ENCODE results near the gene WNT8B. TPM values are rescaled to one million over a fixed set of nuclear protein-coding genes. Genes with fewer than 3 reads are reported as not detected.

WNT8B gene
- total and polyA plus RNA-seq, 10 of the 15 experiments (the other 5 are each of a cell fraction or from before 2014, with no cell fraction given) = not detected

- no TSS peak for BruUV-seq (replicated peaks)
- POLR2A ChIA-PET = no interaction called here
These were observed 61.4 kb downstream of the WNT8B start for GRCh38 chr10:100524206-100524605.

More at GRCh38 chr10:100524206-100524605, 61.4 kb downstream of the WNT8B start:
- peaks cover 26% of the 10 kb centered on the region for H3K79me2 ChIP-seq (ENCODE audit: control insufficient read depth, insufficient read depth, low read length)
- H3K36me3 ChIP-seq (ENCODE audit: control insufficient read depth in 2 of 2, insufficient read depth in 2 of 2, low read length in 1 of 2) = peaks cover 9 to 28% of the 10 kb centered on the region in 2 experiments
- DNase-seq (ENCODE audit: low read depth, low spot score) = no peak
- no peaks in the 10 kb centered on the region for H4K20me1 ChIP-seq (ENCODE audit: control insufficient read depth, insufficient read depth)
- RAD21 ChIA-PET (ENCODE audit: unreplicated experiment) = no interaction called here
- H3K27me3 ChIP-seq (replicated peaks in 1 of 2; ENCODE audit: control insufficient read depth in 2 of 2, insufficient read depth in 2 of 2, low read length in 1 of 2) = no peaks in the 10 kb centered on the region
- H3K4me1 ChIP-seq (ENCODE audit: control insufficient read depth, insufficient read depth, low read length) = no peaks in the 10 kb centered on the region
- SMC1A ChIA-PET (ENCODE audit: uncharacterized antibody, unreplicated experiment) = no interaction called here
- no peak for ATAC-seq
- TF ChIP-seq TCF7 (IDR thresholded peaks at IDR 0.05; ENCODE audit: borderline replicate concordance) = no peak
- no peak for TF ChIP-seq SIX5 (IDR thresholded peaks at IDR 0.05; ENCODE audit: low read depth, low read length, severe bottlenecking)
- TF ChIP-seq NBN (IDR thresholded peaks at IDR 0.05) = no peak
- no peak for TF ChIP-seq POU2F2 (IDR thresholded peaks at IDR 0.05; ENCODE audit: borderline replicate concordance, low read depth, low read length)
- no peak for TF ChIP-seq CUX1 (IDR thresholded peaks at IDR 0.05; ENCODE audit: insufficient replicate concordance, low read depth, low read length)
- no peak for TF ChIP-seq YY1 (IDR thresholded peaks at IDR 0.05; ENCODE audit: low read depth, low read length)
- no peak for TF ChIP-seq BACH1 (IDR thresholded peaks at IDR 0.05; ENCODE audit: borderline replicate concordance)
- TF ChIP-seq EP300 (IDR thresholded peaks at IDR 0.05; ENCODE audit: borderline replicate concordance in 1 of 2, control insufficient read depth in 1 of 2, low read depth in 2 of 2, low read length in 2 of 2) = no peak
- H3K9me3 ChIP-seq (replicated peaks; ENCODE audit: control insufficient read depth, insufficient read depth, low read length) = no peaks in the 10 kb centered on the region
- H3K4me3 ChIP-seq = no peak overlapping the region
- H3K9ac ChIP-seq (ENCODE audit: control insufficient read depth, insufficient read depth, low read length) = no peak overlapping the region
- CTCF ChIA-PET = interaction anchor here (0.8 to 1.1 kb wide), 2 partner anchors 16 to 33 kb away, joined by 3 to 8 read pairs; no protein-coding TSS in a partner anchor
- H3K4me2 ChIP-seq (ENCODE audit: control insufficient read depth, insufficient read depth) = no peak overlapping the region
- intact Hi-C loops (cut with micrococcal nuclease; ENCODE audit: unreplicated experiment) (no loop called here), in situ Hi-C loops (cut with MboI) (no loop called here)
- no peak for FAIRE-seq
- 81% methylated on average over 6 of the region's 6 CpGs for WGBS (ENCODE audit: insufficient coverage, insufficient replicate concordance, low lambda C conversion rate, missing lambda C conversion rate)
- H2AFZ ChIP-seq (ENCODE audit: control insufficient read depth, low read depth, low read length) = no peak overlapping the region
- H3K27ac ChIP-seq (ENCODE audit: control insufficient read depth, insufficient read depth) = no peak overlapping the region

Data from GM12878 (cell line).